ENCODE data around the gene SLC25A21.

The SLC25A21 gene

GRCh38 chr14:37046815-37047214, 125.6 kb downstream of the SLC25A21 start:
- TF ChIP-seq TEAD4 (IDR thresholded peaks at IDR 0.05) (no peak), EGR1 (IDR thresholded peaks at IDR 0.05) (no peak), CREB1 (IDR thresholded peaks at IDR 0.05; ENCODE audit: low read depth) (no peak), TAF1 (IDR thresholded peaks at IDR 0.05; ENCODE audit: low read depth) (no peak), NFIC (IDR thresholded peaks at IDR 0.05) (no peak), FOXM1 (IDR thresholded peaks at IDR 0.05; ENCODE audit: borderline replicate concordance, low read depth) (no peak), CEBPB (IDR thresholded peaks at IDR 0.05) (no peak), REST (IDR thresholded peaks at IDR 0.05; ENCODE audit: low read depth) (no peak)

GRCh38 chr14:37045340-37046061, 126.9 kb downstream of the SLC25A21 start:
- TF ChIP-seq NFIC (IDR thresholded peaks at IDR 0.05) (no peak), USF1 (IDR thresholded peaks at IDR 0.05) (no peak), MAX (IDR thresholded peaks at IDR 0.05) (no peak), YY1 (IDR thresholded peaks at IDR 0.05; ENCODE audit: low read depth) (no peak), TCF12 (IDR thresholded peaks at IDR 0.05; ENCODE audit: low read depth) (no peak), CEBPB (IDR thresholded peaks at IDR 0.05) (no peak), RAD21 (IDR thresholded peaks at IDR 0.05; ENCODE audit: low read depth) (no peak), ZBTB7A (IDR thresholded peaks at IDR 0.05; ENCODE audit: low read depth) (no peak), CREB1 (IDR thresholded peaks at IDR 0.05; ENCODE audit: low read depth) (no peak), TAF1 (IDR thresholded peaks at IDR 0.05; ENCODE audit: low read depth) (no peak), FOXM1 (IDR thresholded peaks at IDR 0.05; ENCODE audit: borderline replicate concordance, low read depth) (no peak), EP300 (IDR thresholded peaks at IDR 0.05; ENCODE audit: borderline replicate concordance) (no peak), REST (IDR thresholded peaks at IDR 0.05; ENCODE audit: low read depth) (no peak)

GRCh38 chr14:37037636-37038387, 134.6 kb downstream of the SLC25A21 start:
- no peak for TF ChIP-seq CEBPB (IDR thresholded peaks at IDR 0.05)
- TF ChIP-seq NFIC (IDR thresholded peaks at IDR 0.05): no peak

GRCh38 chr14:37036669-37037341, 135.6 kb downstream of the SLC25A21 start:
- TF ChIP-seq YY1 (IDR thresholded peaks at IDR 0.05; ENCODE audit: low read depth) (no peak), REST (IDR thresholded peaks at IDR 0.05; ENCODE audit: low read depth) (no peak), ZBTB7A (IDR thresholded peaks at IDR 0.05; ENCODE audit: low read depth) (no peak), TAF1 (IDR thresholded peaks at IDR 0.05; ENCODE audit: low read depth) (no peak), RAD21 (IDR thresholded peaks at IDR 0.05; ENCODE audit: low read depth) (no peak), CREB1 (IDR thresholded peaks at IDR 0.05; ENCODE audit: low read depth) (no peak), EP300 (IDR thresholded peaks at IDR 0.05; ENCODE audit: borderline replicate concordance) (no peak), TCF12 (IDR thresholded peaks at IDR 0.05; ENCODE audit: low read depth) (no peak), FOXM1 (IDR thresholded peaks at IDR 0.05; ENCODE audit: borderline replicate concordance, low read depth) (no peak), MAX (IDR thresholded peaks at IDR 0.05) (no peak), USF1 (IDR thresholded peaks at IDR 0.05) (no peak), TEAD4 (IDR thresholded peaks at IDR 0.05) (no peak), CEBPB (IDR thresholded peaks at IDR 0.05) (no peak), NFIC (IDR thresholded peaks at IDR 0.05) (no peak)
